HG03558 (cell line): ENCODE data around the gene ZNF90.
"Not testable (repeated sequence)": the region's sequence is repeated elsewhere in the genome, so short reads cannot be mapped to it uniquely, and the experiment has no call there.

ENCODE experiments used
- ATAC-seq: cut with Tn5 transposase; IDR thresholded peaks from one replicate; pipeline ENCODE4 v1.9.1; 2021; ENCODE audit warnings: moderate number of reproducible peaks; ENCODE audit not compliant: unreplicated experiment; ENCODE audit errors: extremely low read depth

ZNF90 gene

GRCh38 chr19:20102097-20102496, 24.3 kb downstream of the ZNF90 start:
- ATAC-seq, result no peak

- ATAC-seq, result no peak
Observed at GRCh38 chr19:20103091-20103740, 25.4 kb downstream of the ZNF90 start.

GRCh38 chr19:20107301-20107700, 29.5 kb downstream of the ZNF90 start:
- ATAC-seq, result no peak

- not testable (repeated sequence) for ATAC-seq
Observed at GRCh38 chr19:20118064-20118839, 40.5 kb downstream of the ZNF90 start.

- no peak for ATAC-seq
Observed at GRCh38 chr19:20124879-20125278, 47.1 kb downstream of the ZNF90 start.

- not testable (repeated sequence) for ATAC-seq
Observed at GRCh38 chr19:20132933-20133332, 55.1 kb downstream of the ZNF90 start.

- ATAC-seq, result not testable (repeated sequence)
Observed at GRCh38 chr19:20137714-20138113, 59.9 kb downstream of the ZNF90 start.

GRCh38 chr19:20151617-20152145, 73.9 kb downstream of the ZNF90 start:
- no peak for ATAC-seq

- ATAC-seq, result not testable (repeated sequence)
Observed at GRCh38 chr19:20152506-20152905, 74.7 kb downstream of the ZNF90 start.

GRCh38 chr19:20153281-20153680, 75.5 kb downstream of the ZNF90 start:
- ATAC-seq, result no peak

- ATAC-seq, result no peak
Observed at GRCh38 chr19:20154636-20155035, 76.8 kb downstream of the ZNF90 start.

GRCh38 chr19:20162821-20163220, 85.0 kb downstream of the ZNF90 start:
- ATAC-seq, result no peak

- no peak for ATAC-seq
Observed at GRCh38 chr19:20164456-20164855, 86.7 kb downstream of the ZNF90 start.

GRCh38 chr19:20165971-20166592, 88.3 kb downstream of the ZNF90 start:
- ATAC-seq, result no peak

- ATAC-seq, result no peak
Observed at GRCh38 chr19:20167020-20167644, 89.3 kb downstream of the ZNF90 start, which contains the start of gene ZNF486. TSS of gene ZNF486 (plus strand) at chr19:20167214. CDS start at chr19:20167331, 117 bp downstream.

- ATAC-seq, result no peak
Observed at GRCh38 chr19:20167651-20168122, 89.9 kb downstream of the ZNF90 start.
